Tibial nerve (tissue), 4 donors: ENCODE measurements around the gene DYNLT5. TPM values are rescaled to one million over a fixed set of nuclear protein-coding genes. Genes with fewer than 3 reads are reported as not detected.

Source experiments
- DNase-seq, 2 donors: peaks; one replicate each; pipeline ENCODE4 v3.0.0-alpha.2; 2019; ENCODE audit warnings: low spot score in 2 of 2
- H3K27ac ChIP-seq, 4 donors: fragments of 200-600 bp; sonication (generic) in 3 of 4; one replicate each; pipeline ENCODE4 v1.5.1; 2017 to 2019; ENCODE audit warnings: mild to moderate bottlenecking in 1 of 4
- H3K27me3 ChIP-seq, 2 donors: fragments of 200-600 bp; sonication (generic) in 1 of 2; one replicate each; pipeline versions ENCODE4 v1.5.1 to v1.6.0; 2017 to 2019
- H3K36me3 ChIP-seq, 3 donors: fragments of 200-600 bp; sonication (generic); one replicate each; pipeline ENCODE4 v1.5.1; 2018 to 2019
- H3K4me1 ChIP-seq, 4 donors: fragments of 200-600 bp; sonication (generic) in 3 of 4; one replicate each; pipeline ENCODE4 v1.5.1; 2017 to 2019
- H3K4me3 ChIP-seq, 4 donors: fragments of 200-600 bp; sonication (generic) in 3 of 4; one replicate each; pipeline ENCODE4 v1.5.1; 2017 to 2019; ENCODE audit warnings: mild to moderate bottlenecking in 1 of 4, moderate library complexity in 1 of 4
- H3K9me3 ChIP-seq, 4 donors: fragments of 200-600 bp; sonication (generic) in 3 of 4; one replicate each; pipeline ENCODE4 v1.5.1; 2017 to 2019
- CTCF ChIP-seq, 5 experiments: fragments of 200-600 bp in 3 of 5; fragments of 450-650 bp in 2 of 5; sonication (generic) in 3 of 5; IDR thresholded peaks; one replicate each; pipeline ENCODE4 v1.5.1; 2016 to 2019; ENCODE audit warnings: antibody characterized with exemption in 5 of 5, mild to moderate bottlenecking in 3 of 5, moderate library complexity in 2 of 5
- EP300 ChIP-seq, 2 donors: sonication (generic); formaldehyde crosslinking; IDR thresholded peaks; one replicate each; pipeline ENCODE4 v1.6.1; 2017; ENCODE audit warnings: antibody characterized with exemption in 2 of 2, mild to moderate bottlenecking in 1 of 2
- POLR2A ChIP-seq, 2 donors: fragments of 450-650 bp; IDR thresholded peaks; one replicate each; pipeline ENCODE4 v1.6.1; 2017; ENCODE audit warnings: antibody characterized with exemption in 2 of 2, mild to moderate bottlenecking in 2 of 2, moderate library complexity in 2 of 2
- WGBS, 2 donors: methylation state at CpG; one replicate each; pipeline ENCODE4 v1.1.5; 2018; 5-methylcytosine and 5-hydroxymethylcytosine counted together
- total RNA-seq, 4 donors: library from RNA; depleted of rRNA; stranded (reverse); fragments of >200 nt; gene quantifications; one replicate each; pipeline ENCODE4 v1.1.0, GENCODE V29; 2016

Gene DYNLT5
- 1 to 10 TPM in 2 of 4 donors, under 1 TPM in 1, not detected in 1; 0.78 to 6.3 (median 4.5) TPM for total RNA-seq

DNA sequence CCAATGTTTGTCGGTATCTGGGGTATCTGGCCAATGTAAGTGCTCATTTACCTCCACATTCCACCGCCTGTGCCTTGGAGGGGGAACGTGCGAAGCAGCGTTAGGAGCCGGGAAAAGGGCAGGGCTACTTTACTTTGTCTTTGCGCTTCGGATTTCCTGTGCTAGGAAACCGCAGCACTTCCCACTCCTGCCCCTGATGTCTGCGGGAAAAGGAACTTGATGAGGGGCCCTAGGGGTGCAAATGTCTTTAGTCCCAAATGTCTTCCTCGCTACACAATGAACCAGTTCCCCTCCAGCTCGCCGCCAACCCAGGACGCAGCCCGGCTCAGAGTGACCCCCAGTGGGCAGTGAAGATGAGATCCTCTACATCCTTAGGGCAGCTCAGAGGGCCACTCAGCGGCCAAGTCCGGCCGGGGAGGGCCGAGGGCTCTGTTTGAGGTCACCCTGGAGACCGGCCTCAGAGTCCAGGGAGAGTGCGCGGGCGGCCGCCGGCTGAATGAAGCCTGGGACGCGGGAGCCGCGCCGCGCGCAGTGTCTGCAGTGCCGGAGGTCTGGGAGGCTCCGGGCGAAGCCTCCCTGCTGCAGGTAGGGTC is at the start of gene DYNLT5:
DYNLT5 (plus strand) TSS at position 460 of the 593 bp plus-strand sequence. CDS start 2,200 bp downstream, outside the sequence.
- TF ChIP-seq EP300 (IDR thresholded peaks at IDR 0.05) = no peak
- TF ChIP-seq POLR2A (IDR thresholded peaks at IDR 0.05) = no peak
- no peak for TF ChIP-seq CTCF (IDR thresholded peaks at IDR 0.05)
- 12 to 27% methylated on average over 16 to 26 of the region's 35 CpGs for WGBS, 2 donors
- Histone ChIP-seq H3K4me1 (peaks cover 0 to 13% (median 5%) of the 10 kb centered on the region in 4 donors), H3K27me3 (no peaks in the 10 kb centered on the region), H3K4me3 (peak within 1 kb of the TSS; percentile 4 to 50 (median 24)), H3K36me3 (no peaks in the 10 kb centered on the region), H3K9me3 (no peaks in the 10 kb centered on the region), H3K27ac (peak within 1 kb of the TSS in 1 of 4 donors; percentile 5)
- peak in 1 of 2 donors; percentile 16 for DNase-seq

DNA sequence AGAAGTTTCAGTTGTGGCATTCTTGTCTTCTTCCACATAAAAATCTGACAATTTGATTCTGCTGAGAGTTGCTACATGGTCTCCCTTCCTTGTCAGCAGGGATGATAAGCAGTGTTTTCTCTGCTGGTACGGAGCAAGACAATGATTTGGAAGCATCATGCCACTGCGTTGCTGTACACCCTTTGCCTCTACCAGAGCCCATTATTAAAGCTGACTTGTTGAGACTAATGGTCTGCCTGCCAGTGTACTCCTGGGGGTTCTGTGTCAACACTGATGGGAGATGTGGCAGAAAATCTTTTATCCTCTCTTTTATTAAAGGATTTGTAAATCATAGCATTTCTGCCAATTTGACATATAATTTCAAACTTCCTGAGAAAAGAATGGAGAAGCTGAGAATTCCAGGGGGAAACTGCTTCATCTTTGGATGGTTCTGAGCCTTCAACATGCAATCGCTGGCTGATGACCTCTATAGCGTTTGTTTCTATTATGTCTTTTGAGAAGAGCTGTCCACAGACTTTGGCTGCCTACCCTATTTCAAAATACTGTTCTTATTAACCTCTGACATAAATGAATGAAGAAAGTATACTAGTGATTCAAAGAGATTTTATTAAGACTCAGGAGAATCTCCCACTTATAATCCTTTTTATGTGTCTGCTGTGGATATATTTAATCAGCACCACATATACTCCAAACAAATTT is 47.9 kb upstream of the DYNLT5 start:
- Histone ChIP-seq H3K27ac (peak overlapping the region in 1 of 4 donors; percentile 34), H3K4me3 (no peak overlapping the region), H3K36me3 (no peaks in the 10 kb centered on the region), H3K9me3 (no peaks in the 10 kb centered on the region), H3K4me1 (peaks cover 0 to 6% (median 0%) of the 10 kb centered on the region in 4 donors), H3K27me3 (no peaks in the 10 kb centered on the region)
- no peak for TF ChIP-seq EP300 (IDR thresholded peaks at IDR 0.05)
- TF ChIP-seq CTCF (IDR thresholded peaks at IDR 0.05) = no peak
- TF ChIP-seq POLR2A (IDR thresholded peaks at IDR 0.05) = no peak
- no peak for DNase-seq
- WGBS, 2 donors = 57 to 75% methylated on average over 4 of the region's 4 CpGs

GRCh38 chr1:66705110-66705509 is 47.1 kb upstream of the DYNLT5 start:
- TF ChIP-seq POLR2A (IDR thresholded peaks at IDR 0.05) (no peak), EP300 (IDR thresholded peaks at IDR 0.05) (peak; percentile 43 to 53), CTCF (IDR thresholded peaks at IDR 0.05) (no peak)
- no peak for DNase-seq
- 41 to 44% methylated on average over 5 of the region's 5 CpGs for WGBS, 2 donors
- no peak overlapping the region for H3K4me3 ChIP-seq
- H3K4me1 ChIP-seq = peaks cover 0 to 6% (median 0%) of the 10 kb centered on the region in 4 donors
- H3K9me3 ChIP-seq = no peaks in the 10 kb centered on the region
- no peaks in the 10 kb centered on the region for H3K27me3 ChIP-seq
- no peaks in the 10 kb centered on the region for H3K36me3 ChIP-seq
- H3K27ac ChIP-seq = peak overlapping the region in 1 of 4 donors; percentile 9

DNA sequence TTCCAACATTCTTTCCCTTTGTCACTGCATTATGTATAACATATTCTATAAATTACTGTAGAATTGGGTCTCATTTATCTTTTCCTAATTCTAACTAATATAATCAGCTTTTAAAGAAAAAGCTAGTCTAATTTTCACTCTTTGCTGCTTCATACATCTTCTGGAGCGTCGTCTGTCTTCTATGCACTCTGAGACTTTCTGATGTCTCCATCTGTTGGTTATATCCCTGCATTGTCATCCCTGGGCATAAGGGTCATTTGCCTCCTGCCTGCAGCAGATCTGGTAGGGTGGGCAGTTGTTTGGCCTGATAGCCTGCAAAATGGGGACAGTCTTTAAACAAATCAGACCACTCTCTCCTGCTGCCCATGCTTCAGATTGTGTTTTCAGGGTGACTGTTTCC is 40.8 kb upstream of the DYNLT5 start:
- Histone ChIP-seq H3K27ac (no peak overlapping the region), H3K36me3 (no peaks in the 10 kb centered on the region), H3K4me3 (no peak overlapping the region), H3K4me1 (no peaks in the 10 kb centered on the region), H3K27me3 (no peaks in the 10 kb centered on the region), H3K9me3 (no peaks in the 10 kb centered on the region)
- WGBS, 2 donors = 10 to 34% methylated on average over 2 of the region's 2 CpGs
- DNase-seq = no peak
- TF ChIP-seq EP300 (IDR thresholded peaks at IDR 0.05) (no peak), POLR2A (IDR thresholded peaks at IDR 0.05) (no peak), CTCF (IDR thresholded peaks at IDR 0.05) (no peak)

- 49 to 60% methylated on average over 2 of the region's 2 CpGs for WGBS, 2 donors
- Histone ChIP-seq H3K4me1 (no peaks in the 10 kb centered on the region), H3K27ac (no peak overlapping the region), H3K4me3 (no peak overlapping the region), H3K36me3 (no peaks in the 10 kb centered on the region), H3K9me3 (no peaks in the 10 kb centered on the region), H3K27me3 (no peaks in the 10 kb centered on the region)
- no peak for TF ChIP-seq EP300 (IDR thresholded peaks at IDR 0.05)
- no peak for TF ChIP-seq CTCF (IDR thresholded peaks at IDR 0.05)
- TF ChIP-seq POLR2A (IDR thresholded peaks at IDR 0.05) = no peak
- DNase-seq = no peak
These were observed 39.4 kb upstream of the DYNLT5 start for GRCh38 chr1:66712839-66713238.
